ENCODE measurements around the gene WIPF2.

Gene WIPF2

DNA sequence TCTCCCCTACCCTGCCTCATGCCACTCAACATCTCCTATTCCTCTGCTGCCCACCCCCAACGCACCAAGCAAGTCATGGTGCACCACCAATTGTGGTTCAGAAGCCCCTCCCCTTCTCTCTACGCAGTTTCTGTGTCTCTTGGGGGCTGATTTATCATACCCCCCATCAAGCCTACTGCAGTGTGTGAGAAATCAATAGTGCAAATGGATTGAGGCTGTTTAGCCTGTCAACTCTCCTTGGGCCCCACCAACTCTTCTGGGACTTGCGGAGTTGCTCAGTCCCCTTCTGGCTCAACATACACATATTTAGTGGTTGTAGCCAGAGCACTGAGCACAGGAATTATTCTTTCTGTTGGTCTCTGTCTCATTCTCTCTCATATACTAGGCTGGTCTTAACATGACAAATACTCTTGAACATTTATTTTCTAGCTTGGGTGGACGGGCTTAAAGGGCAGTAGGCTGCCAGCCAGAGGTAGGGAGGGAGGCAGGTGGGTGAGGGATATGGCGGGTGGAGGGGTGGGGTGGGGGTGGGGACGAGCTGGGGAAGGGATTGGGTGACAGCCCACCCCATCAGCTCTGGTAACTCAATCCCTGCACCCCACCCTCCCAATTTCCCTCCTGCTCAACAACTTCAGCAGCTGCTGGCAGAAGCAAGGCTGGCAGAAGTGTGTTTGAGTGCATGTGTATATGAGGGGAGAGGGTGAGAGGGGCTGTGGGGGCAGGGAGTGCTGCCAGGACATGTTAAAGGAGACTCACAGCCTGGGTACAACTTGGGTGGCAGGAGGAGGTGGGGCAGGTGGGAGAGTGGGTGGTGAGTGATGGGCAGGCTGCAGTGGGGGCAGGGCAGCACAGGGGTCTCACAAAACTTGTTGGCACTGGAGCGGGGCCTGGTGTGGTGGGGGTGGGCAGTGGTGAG lies 94.8 kb downstream of the WIPF2 start:
- DNase-seq (ENCODE audit: low read depth in 1 of 2, low spot score in 1 of 2), result no peak

DNA sequence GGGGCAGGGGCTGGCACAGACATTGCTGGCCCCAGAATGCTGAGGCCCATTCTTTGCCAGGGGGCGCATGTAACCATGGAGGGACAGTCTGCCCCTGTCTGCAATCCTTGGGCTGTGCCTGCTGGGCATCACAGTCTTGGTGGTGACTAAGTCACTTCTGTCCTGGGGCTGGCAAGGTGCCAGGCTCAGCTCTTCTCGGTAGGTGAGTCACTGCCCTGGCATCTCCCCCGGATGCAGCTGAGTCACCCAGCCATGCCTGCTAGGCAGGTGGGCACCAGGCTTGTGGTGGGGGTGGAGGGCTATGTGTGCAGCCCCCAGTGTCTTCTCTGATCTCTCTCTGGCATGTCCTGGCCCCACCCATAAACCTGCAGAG lies 95.5 kb downstream of the WIPF2 start:
- DNase-seq (ENCODE audit: low read depth in 1 of 2, low spot score in 1 of 2), result peak; percentile 71 to 79

- DNase-seq (ENCODE audit: low read depth in 1 of 2, low spot score in 1 of 2), result no peak
Measured at GRCh38 chr17:40315206-40315605, 96.1 kb downstream of the WIPF2 start.

- DNase-seq (ENCODE audit: low read depth in 1 of 2, low spot score in 1 of 2), result no peak
Measured at GRCh38 chr17:40315678-40316570, 96.8 kb downstream of the WIPF2 start.

- DNase-seq (ENCODE audit: low read depth in 1 of 2, low spot score in 1 of 2), result no peak
Measured at GRCh38 chr17:40316571-40317344, 97.7 kb downstream of the WIPF2 start.

- DNase-seq (ENCODE audit: low read depth in 1 of 2, low spot score in 1 of 2), result no peak
Measured at GRCh38 chr17:40317345-40317873, 98.3 kb downstream of the WIPF2 start.

GRCh38 chr17:40317880-40318829 lies 99.1 kb downstream of the WIPF2 start:
- peak; percentile 73 to 90 for DNase-seq (ENCODE audit: low read depth in 1 of 2, low spot score in 1 of 2)

DNA sequence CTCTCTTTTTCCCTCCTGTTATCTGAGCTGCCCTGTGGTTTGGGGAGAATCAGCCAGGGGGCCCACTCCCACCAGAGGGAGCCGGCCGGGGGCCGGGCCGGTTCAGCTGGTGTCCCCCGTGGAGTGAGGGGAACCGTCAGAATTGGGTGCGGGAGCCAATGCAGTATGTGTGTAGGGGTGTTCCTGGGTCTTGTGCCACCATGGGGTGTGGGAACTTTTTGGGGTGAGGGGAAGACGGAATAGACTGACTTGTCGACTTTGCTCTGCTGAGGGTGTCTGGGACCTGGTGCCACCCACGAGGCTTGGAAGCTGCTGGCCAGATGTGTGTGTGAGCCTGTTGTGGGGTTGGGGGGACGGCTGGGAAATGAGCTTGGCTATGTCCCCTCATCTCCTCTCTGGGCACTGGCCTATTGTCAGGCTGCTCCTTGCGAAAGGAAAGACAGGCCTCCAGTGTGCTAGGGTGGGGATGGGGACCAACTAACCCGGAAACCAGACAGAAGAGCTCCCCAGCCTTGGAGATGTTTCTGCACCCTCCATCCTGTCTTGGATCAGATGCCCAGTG lies 99.8 kb downstream of the WIPF2 start:
- no peak for DNase-seq (ENCODE audit: low read depth in 1 of 2, low spot score in 1 of 2)

DNA sequence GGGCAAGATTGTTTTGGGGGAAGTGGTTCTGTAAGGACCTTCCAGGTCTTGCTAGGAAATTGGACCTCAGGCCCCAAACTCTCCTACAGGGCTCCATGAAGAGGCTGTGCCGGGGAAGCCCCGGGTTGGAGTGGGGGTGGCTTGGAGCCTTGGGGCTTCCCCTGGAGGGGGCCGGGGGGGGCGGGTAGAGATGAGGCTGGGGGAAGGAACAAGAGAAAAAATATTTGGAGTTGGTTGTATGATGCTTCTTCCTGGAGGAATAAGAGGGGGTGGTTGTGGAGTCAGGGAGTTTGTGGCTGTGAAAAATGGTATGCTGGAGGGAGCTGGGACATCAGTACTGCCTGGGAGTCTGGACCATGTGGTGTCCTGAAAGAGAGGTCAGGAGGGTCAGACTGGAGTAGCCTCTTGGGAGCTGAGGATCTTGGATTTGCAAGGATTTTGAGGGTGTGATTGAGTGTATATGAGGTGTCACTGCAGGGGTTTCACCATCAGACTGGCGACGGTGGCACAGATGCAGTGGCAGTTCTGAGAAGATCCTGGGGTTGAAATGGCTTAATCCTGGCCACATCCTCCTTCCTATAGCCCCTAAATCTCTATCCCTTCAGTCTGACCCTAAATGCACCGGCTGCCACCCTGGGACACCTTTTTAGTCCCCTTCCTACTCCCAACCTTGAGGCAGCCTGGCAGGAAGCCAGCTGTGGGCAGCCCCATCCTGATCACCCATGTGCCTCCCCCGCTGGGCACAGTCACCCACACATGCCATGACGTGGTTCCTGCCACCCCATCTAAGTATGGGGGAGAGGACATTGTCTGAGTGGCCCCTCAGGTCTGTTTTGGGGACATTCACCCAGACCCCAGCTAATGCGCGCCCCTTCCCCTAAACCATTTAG lies 100.8 kb downstream of the WIPF2 start:
- DNase-seq (ENCODE audit: low read depth in 1 of 2, low spot score in 1 of 2), result peak in 1 of 2 donors; percentile 51

DNA sequence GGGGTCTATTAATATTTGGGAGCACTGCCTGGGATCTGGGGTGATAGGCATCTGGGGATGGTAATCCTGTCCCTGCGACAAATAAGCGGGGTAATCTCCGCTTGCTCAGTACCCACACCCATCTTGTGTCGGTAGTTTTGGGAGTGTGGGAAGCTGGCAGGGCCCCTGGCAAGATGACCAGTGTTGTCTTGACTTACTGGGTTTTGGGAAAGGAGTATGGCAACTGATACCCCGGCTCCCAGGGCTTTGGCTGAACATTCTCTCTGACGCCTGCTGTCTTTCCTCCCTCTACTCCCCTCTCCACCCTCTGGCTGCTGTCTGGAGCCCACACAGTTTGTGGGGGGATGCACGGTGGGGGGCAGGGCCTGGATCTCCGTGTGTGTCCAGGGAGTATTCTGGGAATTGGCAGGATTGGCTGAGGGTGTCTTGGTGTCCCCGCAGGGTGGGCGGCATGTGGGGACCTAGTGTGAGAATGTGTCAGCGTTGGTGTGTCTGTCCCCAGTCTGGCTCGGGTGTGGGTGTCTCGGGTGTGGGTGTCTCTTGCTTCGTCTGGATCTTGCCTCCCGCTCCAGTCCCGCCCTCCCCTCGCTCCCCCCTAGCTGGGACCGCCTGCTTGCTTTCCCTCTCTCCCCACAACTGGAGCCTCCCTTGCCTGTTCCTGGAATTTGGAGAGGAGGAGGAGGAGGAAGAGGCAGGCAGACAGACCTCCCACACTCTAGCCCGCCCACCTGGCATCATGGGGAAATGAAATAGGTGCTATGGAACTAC lies 101.8 kb downstream of the WIPF2 start:
- no peak for DNase-seq (ENCODE audit: low read depth in 1 of 2, low spot score in 1 of 2)

DNA sequence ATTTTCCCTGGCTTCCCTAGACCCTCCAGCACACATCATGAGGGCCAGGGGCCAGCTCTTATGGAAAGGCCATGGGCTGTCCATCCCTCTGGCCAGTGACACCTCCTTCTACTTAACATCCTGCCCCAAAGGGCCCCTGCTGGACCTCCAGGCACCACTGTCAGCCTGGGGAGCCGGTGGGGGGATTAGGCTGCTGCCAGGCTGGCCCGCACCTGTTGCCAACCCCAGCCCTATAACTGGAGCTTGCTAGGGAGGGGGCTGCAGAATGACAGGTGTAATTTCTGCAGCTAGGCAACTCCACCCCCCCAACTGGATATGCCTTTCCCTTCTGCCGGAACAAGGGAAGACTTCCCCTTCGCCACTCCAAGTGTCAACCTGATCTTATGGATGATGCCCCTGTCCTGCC lies 102.4 kb downstream of the WIPF2 start:
- DNase-seq (ENCODE audit: low read depth in 1 of 2, low spot score in 1 of 2), result no peak

DNA sequence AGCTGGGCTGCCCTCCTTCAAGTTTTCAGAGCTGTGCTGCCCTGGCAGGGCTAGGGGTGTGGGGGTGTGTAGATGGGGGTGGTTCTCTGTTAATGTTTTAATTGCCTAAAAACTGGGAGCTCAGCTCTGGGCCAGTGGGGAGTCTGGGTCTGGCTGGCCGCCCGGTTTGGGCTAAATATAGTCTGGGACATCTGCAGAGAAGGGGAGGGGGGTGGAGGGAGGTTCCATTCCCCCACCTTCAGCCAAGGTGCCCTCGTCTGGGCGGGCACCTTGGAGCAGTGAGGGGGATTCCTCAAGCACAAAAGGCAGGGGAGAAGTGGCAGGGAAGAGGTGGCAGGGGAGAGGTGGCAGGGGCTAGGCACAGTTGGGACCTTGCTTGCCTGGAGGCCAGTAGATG lies 102.9 kb downstream of the WIPF2 start:
- no peak for DNase-seq (ENCODE audit: low read depth in 1 of 2, low spot score in 1 of 2)

GRCh38 chr17:40322358-40323315 lies 103.5 kb downstream of the WIPF2 start:
- DNase-seq (ENCODE audit: low read depth in 1 of 2, low spot score in 1 of 2), result peak; percentile 60 to 80

GRCh38 chr17:40323391-40324381 lies 104.6 kb downstream of the WIPF2 start:
- no peak for DNase-seq (ENCODE audit: low read depth in 1 of 2, low spot score in 1 of 2)

Data from activated CD4-positive, alpha-beta T cell treated with anti-CD3 and anti-CD28 coated beads, Interleukin-2, amount 50 U/mL, for 24 hours (primary cell).